Activated CD8-positive, alpha-beta memory T cell treated with anti-CD3 and anti-CD28 coated beads, Interleukin-2, amount 50 U/mL, for 48 hours (primary cell): ENCODE data around the gene AGBL1.
"Not testable (repeated sequence)": the region's sequence is repeated elsewhere in the genome, so short reads cannot be mapped to it uniquely, and the experiment has no call there.

Experiments
- DNase-seq: peaks from one replicate; pipeline ENCODE4 v3.0.0-alpha.2; 2020

Gene AGBL1

GRCh38 chr15:86087808-86088207, 8.1 kb downstream of the AGBL1 start:
- DNase-seq, result no peak

GRCh38 chr15:86089422-86089821, 9.8 kb downstream of the AGBL1 start:
- no peak for DNase-seq

GRCh38 chr15:86101818-86102217, 22.1 kb downstream of the AGBL1 start:
- DNase-seq, result no peak

GRCh38 chr15:86103825-86104224, 24.2 kb downstream of the AGBL1 start:
- no peak for DNase-seq

- no peak for DNase-seq
Observed at GRCh38 chr15:86106306-86106705, 26.6 kb downstream of the AGBL1 start.

- DNase-seq, result no peak
Observed at GRCh38 chr15:86115145-86115801, 35.6 kb downstream of the AGBL1 start.

GRCh38 chr15:86121568-86122225, 42.0 kb downstream of the AGBL1 start:
- DNase-seq, result no peak

GRCh38 chr15:86122691-86123391, 43.2 kb downstream of the AGBL1 start:
- not testable (repeated sequence) for DNase-seq

- no peak for DNase-seq
Observed at GRCh38 chr15:86125775-86126174, 46.1 kb downstream of the AGBL1 start.

- DNase-seq, result no peak
Observed at GRCh38 chr15:86127547-86127946, 47.9 kb downstream of the AGBL1 start.

- no peak for DNase-seq
Observed at GRCh38 chr15:86135041-86135440, 55.4 kb downstream of the AGBL1 start.

GRCh38 chr15:86136861-86137260, 57.2 kb downstream of the AGBL1 start:
- DNase-seq, result no peak

- DNase-seq, result no peak
Observed at GRCh38 chr15:86138798-86139197, 59.1 kb downstream of the AGBL1 start.

GRCh38 chr15:86139828-86140227, 60.2 kb downstream of the AGBL1 start:
- peak; percentile 68 for DNase-seq

GRCh38 chr15:86154705-86155104, 75.0 kb downstream of the AGBL1 start:
- no peak for DNase-seq

- DNase-seq, result no peak
Observed at GRCh38 chr15:86155551-86155950, 75.9 kb downstream of the AGBL1 start.

GRCh38 chr15:86157606-86158293, 78.1 kb downstream of the AGBL1 start:
- no peak for DNase-seq

GRCh38 chr15:86159468-86159867, 79.8 kb downstream of the AGBL1 start:
- no peak for DNase-seq

- no peak for DNase-seq
Observed at GRCh38 chr15:86161250-86161649, 81.6 kb downstream of the AGBL1 start.

GRCh38 chr15:86162172-86162591, 82.5 kb downstream of the AGBL1 start:
- no peak for DNase-seq

GRCh38 chr15:86162641-86163040, 83.0 kb downstream of the AGBL1 start:
- DNase-seq, result no peak

- DNase-seq, result no peak
Observed at GRCh38 chr15:86163816-86164215, 84.1 kb downstream of the AGBL1 start.

GRCh38 chr15:86164232-86164898, 84.7 kb downstream of the AGBL1 start:
- no peak for DNase-seq
